Neuron (in vitro differentiated cells): Measurements from ENCODE around the gene FBXL5.

Source experiments
- H2AFZ ChIP-seq: one replicate; pipeline ENCODE4 v1.6.1; 2013; ENCODE audit warnings: low read depth, mild to moderate bottlenecking, inconsistent platforms, low read length, moderate library complexity
- H3K27me3 ChIP-seq: one replicate; pipeline ENCODE4 v1.6.1; 2013; ENCODE audit warnings: low read length; ENCODE audit not compliant: insufficient read depth
- H3K36me3 ChIP-seq: one replicate; pipeline ENCODE4 v1.6.1; 2013; ENCODE audit warnings: low read length; ENCODE audit not compliant: insufficient read depth
- H3K4me1 ChIP-seq: one replicate; pipeline ENCODE4 v1.6.1; 2013; ENCODE audit warnings: low read length; ENCODE audit not compliant: insufficient read depth
- H3K4me3 ChIP-seq: 2 replicates; pipeline ENCODE4 v1.5.1; 2013; ENCODE audit warnings: mild to moderate bottlenecking, low read length, moderate library complexity
- H3K9me3 ChIP-seq: one replicate; pipeline ENCODE4 v1.6.1; 2013; ENCODE audit warnings: low read length

Gene FBXL5

GRCh38 chr4:15600176-15600575 lies 55.0 kb downstream of the FBXL5 start:
- Histone ChIP-seq H3K36me3 (peaks cover 47% of the 10 kb centered on the region), H3K27me3 (no peaks in the 10 kb centered on the region), H3K4me1 (peaks cover 5% of the 10 kb centered on the region), H3K4me3 (no peak overlapping the region), H2AFZ (no peak overlapping the region), H3K9me3 (peaks cover 3% of the 10 kb centered on the region)

GRCh38 chr4:15598644-15599043 lies 56.5 kb downstream of the FBXL5 start:
- no peaks in the 10 kb centered on the region for H3K9me3 ChIP-seq
- H3K36me3 ChIP-seq, result peaks cover 41% of the 10 kb centered on the region
- no peaks in the 10 kb centered on the region for H3K4me1 ChIP-seq
- no peaks in the 10 kb centered on the region for H3K27me3 ChIP-seq
- no peak overlapping the region for H3K4me3 ChIP-seq
- H2AFZ ChIP-seq, result no peak overlapping the region

GRCh38 chr4:15592799-15593198 lies 62.4 kb downstream of the FBXL5 start:
- Histone ChIP-seq H3K9me3 (peaks cover 2% of the 10 kb centered on the region), H3K36me3 (peaks cover 13% of the 10 kb centered on the region), H2AFZ (no peak overlapping the region), H3K4me3 (no peak overlapping the region), H3K27me3 (no peaks in the 10 kb centered on the region), H3K4me1 (no peaks in the 10 kb centered on the region)

GRCh38 chr4:15587649-15588048 lies 67.5 kb downstream of the FBXL5 start:
- no peak overlapping the region for H2AFZ ChIP-seq
- peaks cover 6% of the 10 kb centered on the region for H3K9me3 ChIP-seq
- no peaks in the 10 kb centered on the region for H3K4me1 ChIP-seq
- peaks cover 14% of the 10 kb centered on the region for H3K36me3 ChIP-seq
- no peaks in the 10 kb centered on the region for H3K27me3 ChIP-seq
- no peak overlapping the region for H3K4me3 ChIP-seq

- peaks cover 6% of the 10 kb centered on the region for H3K9me3 ChIP-seq
- H3K4me3 ChIP-seq, result no peak overlapping the region
- no peaks in the 10 kb centered on the region for H3K4me1 ChIP-seq
- H2AFZ ChIP-seq, result no peak overlapping the region
- H3K27me3 ChIP-seq, result no peaks in the 10 kb centered on the region
- H3K36me3 ChIP-seq, result peaks cover 16% of the 10 kb centered on the region
Observed at GRCh38 chr4:15586066-15586465, 69.1 kb downstream of the FBXL5 start.

GRCh38 chr4:15585331-15585730 lies 69.8 kb downstream of the FBXL5 start:
- peaks cover 14% of the 10 kb centered on the region for H3K36me3 ChIP-seq
- H3K9me3 ChIP-seq, result peaks cover 6% of the 10 kb centered on the region
- H3K27me3 ChIP-seq, result no peaks in the 10 kb centered on the region
- no peak overlapping the region for H2AFZ ChIP-seq
- no peaks in the 10 kb centered on the region for H3K4me1 ChIP-seq
- no peak overlapping the region for H3K4me3 ChIP-seq

GRCh38 chr4:15584785-15585184 lies 70.4 kb downstream of the FBXL5 start:
- Histone ChIP-seq H3K27me3 (no peaks in the 10 kb centered on the region), H2AFZ (no peak overlapping the region), H3K4me1 (no peaks in the 10 kb centered on the region)

GRCh38 chr4:15577508-15577907 lies 77.6 kb downstream of the FBXL5 start:
- Histone ChIP-seq H3K4me1 (no peaks in the 10 kb centered on the region), H3K9me3 (peaks cover 2% of the 10 kb centered on the region), H3K27me3 (no peaks in the 10 kb centered on the region), H2AFZ (no peak overlapping the region), H3K4me3 (no peak overlapping the region), H3K36me3 (peaks cover 10% of the 10 kb centered on the region)

More at GRCh38 chr4:15584785-15585184, 70.4 kb downstream of the FBXL5 start:
- Histone ChIP-seq H3K4me3 (no peak overlapping the region), H3K36me3 (peaks cover 16% of the 10 kb centered on the region), H3K9me3 (peaks cover 6% of the 10 kb centered on the region)

GRCh38 chr4:15575966-15576365 lies 79.2 kb downstream of the FBXL5 start:
- H3K4me3 ChIP-seq, result no peak overlapping the region
- H3K9me3 ChIP-seq, result peaks cover 2% of the 10 kb centered on the region

GRCh38 chr4:15569746-15570145 lies 85.4 kb downstream of the FBXL5 start:
- Histone ChIP-seq H3K4me1 (no peaks in the 10 kb centered on the region), H2AFZ (no peak overlapping the region), H3K9me3 (peaks cover 2% of the 10 kb centered on the region), H3K36me3 (peaks cover 31% of the 10 kb centered on the region), H3K4me3 (no peak overlapping the region), H3K27me3 (no peaks in the 10 kb centered on the region)

More at GRCh38 chr4:15575966-15576365, 79.2 kb downstream of the FBXL5 start:
- Histone ChIP-seq H3K27me3 (no peaks in the 10 kb centered on the region), H2AFZ (no peak overlapping the region), H3K4me1 (no peaks in the 10 kb centered on the region), H3K36me3 (peaks cover 11% of the 10 kb centered on the region)

- no peaks in the 10 kb centered on the region for H3K27me3 ChIP-seq
- H3K4me3 ChIP-seq, result no peak overlapping the region
- H3K9me3 ChIP-seq, result peaks cover 2% of the 10 kb centered on the region
- H3K36me3 ChIP-seq, result peaks cover 35% of the 10 kb centered on the region
- no peaks in the 10 kb centered on the region for H3K4me1 ChIP-seq
- H2AFZ ChIP-seq, result no peak overlapping the region
Observed at GRCh38 chr4:15568821-15569220, 86.3 kb downstream of the FBXL5 start.

- Histone ChIP-seq H3K4me1 (no peaks in the 10 kb centered on the region), H3K36me3 (peaks cover 38% of the 10 kb centered on the region), H3K27me3 (no peaks in the 10 kb centered on the region), H3K9me3 (no peaks in the 10 kb centered on the region), H3K4me3 (no peak overlapping the region), H2AFZ (no peak overlapping the region)
Observed at GRCh38 chr4:15563871-15564270, 91.3 kb downstream of the FBXL5 start.

- Histone ChIP-seq H3K4me1 (no peaks in the 10 kb centered on the region), H3K4me3 (no peak overlapping the region), H3K27me3 (no peaks in the 10 kb centered on the region), H3K36me3 (peaks cover 27% of the 10 kb centered on the region), H2AFZ (no peak overlapping the region), H3K9me3 (no peaks in the 10 kb centered on the region)
Observed at GRCh38 chr4:15562623-15563022, 92.5 kb downstream of the FBXL5 start.

GRCh38 chr4:15562114-15562513 lies 93.0 kb downstream of the FBXL5 start:
- no peaks in the 10 kb centered on the region for H3K9me3 ChIP-seq
- no peaks in the 10 kb centered on the region for H3K4me1 ChIP-seq
- H3K27me3 ChIP-seq, result no peaks in the 10 kb centered on the region
- no peak overlapping the region for H3K4me3 ChIP-seq
- H3K36me3 ChIP-seq, result peaks cover 29% of the 10 kb centered on the region
- no peak overlapping the region for H2AFZ ChIP-seq
